Measurements from ENCODE around the gene MAZ. TPM values are rescaled to one million over a fixed set of nuclear protein-coding genes. Genes with fewer than 3 reads are reported as not detected.

The MAZ gene
- total RNA-seq, 1 donor from 2014 or later: 146 TPM

GRCh38 chr16:29806641-29807425 lies 504 bp downstream of the MAZ start:
- H3K9me3 ChIP-seq: no peaks in the 10 kb centered on the region
- DNase-seq (ENCODE audit: low spot score in 2 of 2): no peak
- peak overlapping the region; percentile 64 to 75 for H3K4me3 ChIP-seq
- intact Hi-C loops (cut with DNase I): loop anchor here (1.0 to 10.0 kb wide), 7 partner anchors 9 to 1648 kb away; partner anchors contain the start of genes ALDOA, ARMC5, HIRIP3 and INO80E
- peak overlapping the region; percentile 88 to 94 for H3K27ac ChIP-seq
- peaks cover 18 to 34% of the 10 kb centered on the region in 2 donors for H3K4me1 ChIP-seq
- H3K27me3 ChIP-seq: no peaks in the 10 kb centered on the region
- TF ChIP-seq CTCF (IDR thresholded peaks at IDR 0.05): no peak
- peaks cover 14 to 19% of the 10 kb centered on the region in 2 donors for H3K36me3 ChIP-seq

GRCh38 chr16:29807426-29808218 lies 1.3 kb downstream of the MAZ start:
- TF ChIP-seq CTCF (IDR thresholded peaks at IDR 0.05): peak; percentile 48 to 59 (median 55)
- peaks cover 18 to 36% of the 10 kb centered on the region in 2 donors for H3K4me1 ChIP-seq
- H3K36me3 ChIP-seq: peaks cover 14 to 19% of the 10 kb centered on the region in 2 donors
- DNase-seq (ENCODE audit: low spot score in 2 of 2): peak; percentile 69 to 93
- intact Hi-C loops (cut with DNase I): loop anchor here (1.0 to 10.0 kb wide), 7 partner anchors 9 to 1647 kb away; partner anchors contain the start of genes ALDOA, ARMC5, HIRIP3 and INO80E
- H3K4me3 ChIP-seq: peak overlapping the region; percentile 64 to 75
- H3K9me3 ChIP-seq: no peaks in the 10 kb centered on the region
- peak overlapping the region; percentile 88 to 94 for H3K27ac ChIP-seq
- H3K27me3 ChIP-seq: no peaks in the 10 kb centered on the region

GRCh38 chr16:29808219-29808900 lies 2.0 kb downstream of the MAZ start:
- peak overlapping the region; percentile 64 to 75 for H3K4me3 ChIP-seq
- intact Hi-C loops (cut with DNase I): loop anchor here (5.0 to 10.0 kb wide), 5 partner anchors 119 to 1646 kb away; partner anchors contain the start of genes ALDOA, ARMC5, HIRIP3 and INO80E
- peaks cover 14 to 19% of the 10 kb centered on the region in 2 donors for H3K36me3 ChIP-seq
- TF ChIP-seq CTCF (IDR thresholded peaks at IDR 0.05): no peak
- DNase-seq (ENCODE audit: low spot score in 2 of 2): no peak
- H3K27me3 ChIP-seq: no peaks in the 10 kb centered on the region
- no peaks in the 10 kb centered on the region for H3K9me3 ChIP-seq
- H3K4me1 ChIP-seq: peaks cover 18 to 43% of the 10 kb centered on the region in 2 donors
- peak overlapping the region; percentile 88 to 94 for H3K27ac ChIP-seq

GRCh38 chr16:29809031-29809747 lies 2.9 kb downstream of the MAZ start:
- Histone ChIP-seq H3K27ac (peak overlapping the region; percentile 88 to 94), H3K9me3 (no peaks in the 10 kb centered on the region), H3K27me3 (no peaks in the 10 kb centered on the region), H3K36me3 (peaks cover 14 to 19% of the 10 kb centered on the region in 2 donors), H3K4me1 (peaks cover 18 to 49% of the 10 kb centered on the region in 2 donors), H3K4me3 (peak overlapping the region; percentile 64 to 75)
- no peak for DNase-seq (ENCODE audit: low spot score in 2 of 2)
- intact Hi-C loops (cut with DNase I): loop anchor here (5.0 to 10.0 kb wide), 5 partner anchors 118 to 1646 kb away; partner anchors contain the start of genes ALDOA, ARMC5, HIRIP3 and INO80E
- no peak for TF ChIP-seq CTCF (IDR thresholded peaks at IDR 0.05)

All from ascending aorta (tissue), 2 donors.